Activated CD4-positive, alpha-beta memory T cell treated with anti-CD3 and anti-CD28 coated beads, Interleukin-2, amount 10 ng/mL, durations not matched to agents 7 days and 5 days (primary cell): ENCODE data around the gene PRAMEF20. TPM values are rescaled to one million over a fixed set of nuclear protein-coding genes. Genes with fewer than 3 reads are reported as not detected.
"Not testable (repeated sequence)": the region's sequence is repeated elsewhere in the genome, so short reads cannot be mapped to it uniquely, and the experiment has no call there.

ENCODE experiments used
- CTCF ChIA-PET: fragments of 350-600 bp; sonication (Branson Sonifier 250); formaldehyde crosslinking; loops from one replicate; lab custom pipeline; 2021; ENCODE audit warnings: antibody characterized with exemption, inconsistent platforms; lab: Charles Lee
- POLR2A ChIA-PET: fragments of 350-600 bp; sonication (Branson Sonifier 250); formaldehyde crosslinking; loops from one replicate; lab custom pipeline; 2021; ENCODE audit warnings: antibody characterized with exemption; lab: Charles Lee
- DNase-seq: peaks from one replicate; pipeline ENCODE4 v3.0.0-alpha.2; 2020
- H3K27ac Mint-ChIP-seq: one replicate; pipeline ENCODE4 v1.8.0; 2021; ENCODE audit warnings: mild to moderate bottlenecking, mixed read lengths
- H3K27me3 Mint-ChIP-seq: one replicate; pipeline ENCODE4 v1.8.0; 2021; ENCODE audit warnings: mixed read lengths
- H3K36me3 Mint-ChIP-seq: one replicate; pipeline ENCODE4 v1.8.0; 2021; ENCODE audit warnings: low read depth, mixed read lengths
- H3K4me1 Mint-ChIP-seq: one replicate; pipeline ENCODE4 v1.8.0; 2021; ENCODE audit warnings: mixed read lengths
- H3K4me3 Mint-ChIP-seq: one replicate; pipeline ENCODE4 v1.8.0; 2021; ENCODE audit warnings: mild to moderate bottlenecking, mixed read lengths
- H3K9me3 Mint-ChIP-seq: one replicate; pipeline ENCODE4 v1.8.0; 2021; ENCODE audit warnings: mixed read lengths
- total RNA-seq, 2 experiments: library from RNA; stranded (reverse); gene quantifications; one replicate each; pipeline ENCODE4 v1.2.3, GENCODE V29; 2021

Gene PRAMEF20
- not detected for total RNA-seq

DNA sequence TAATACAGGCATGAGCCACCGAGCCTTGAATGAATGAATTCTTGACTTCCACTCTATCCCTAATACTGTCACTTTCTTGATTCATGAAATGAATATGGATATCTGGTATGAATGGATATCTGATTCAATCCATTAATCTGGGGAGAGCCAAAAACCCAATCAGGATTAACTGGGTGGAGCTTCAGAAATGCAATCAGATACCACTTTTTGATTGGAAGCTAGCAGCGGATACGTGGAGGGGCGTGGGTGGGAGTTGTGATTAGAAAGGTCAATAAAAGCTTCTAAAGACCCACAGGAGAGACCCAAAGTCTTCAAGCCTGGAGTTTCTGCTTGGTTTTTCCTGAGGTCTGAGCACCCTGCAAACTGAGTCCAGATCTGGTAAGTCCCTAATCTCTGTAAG, at the start of gene PRAMEF20:
PRAMEF20 (plus strand) TSS at position 301 of the 400 bp plus-strand sequence. CDS start 5,905 bp downstream, outside the sequence.
- H3K27ac Mint-ChIP-seq, H3K36me3 Mint-ChIP-seq, H3K9me3 Mint-ChIP-seq, DNase-seq, H3K27me3 Mint-ChIP-seq, CTCF ChIA-PET, H3K4me3 Mint-ChIP-seq, H3K4me1 Mint-ChIP-seq, POLR2A ChIA-PET: not testable (repeated sequence)

DNA sequence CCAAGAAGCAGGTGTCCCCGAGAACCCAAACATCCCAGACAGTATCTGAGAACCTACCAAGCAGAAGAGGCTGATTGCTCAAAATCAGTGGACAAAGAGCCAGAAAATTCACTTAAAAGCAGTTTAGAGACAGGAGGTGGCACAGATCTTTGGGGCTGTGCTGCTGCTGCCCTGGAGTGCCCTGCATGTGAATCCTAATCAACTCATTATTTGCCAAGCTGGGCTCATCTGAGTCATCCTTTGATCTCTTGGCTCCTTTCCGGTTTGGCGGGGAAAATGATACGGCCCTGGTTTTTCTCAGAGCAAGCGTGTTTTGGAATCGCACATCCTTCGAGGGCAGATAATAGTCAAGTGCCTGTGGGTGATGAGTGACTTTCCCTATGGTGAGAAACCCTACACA, 47.9 kb upstream of the PRAMEF20 start:
- H3K9me3 Mint-ChIP-seq, H3K4me3 Mint-ChIP-seq, H3K27ac Mint-ChIP-seq, H3K36me3 Mint-ChIP-seq, H3K4me1 Mint-ChIP-seq, CTCF ChIA-PET, H3K27me3 Mint-ChIP-seq, DNase-seq, POLR2A ChIA-PET: not testable (repeated sequence)

DNA sequence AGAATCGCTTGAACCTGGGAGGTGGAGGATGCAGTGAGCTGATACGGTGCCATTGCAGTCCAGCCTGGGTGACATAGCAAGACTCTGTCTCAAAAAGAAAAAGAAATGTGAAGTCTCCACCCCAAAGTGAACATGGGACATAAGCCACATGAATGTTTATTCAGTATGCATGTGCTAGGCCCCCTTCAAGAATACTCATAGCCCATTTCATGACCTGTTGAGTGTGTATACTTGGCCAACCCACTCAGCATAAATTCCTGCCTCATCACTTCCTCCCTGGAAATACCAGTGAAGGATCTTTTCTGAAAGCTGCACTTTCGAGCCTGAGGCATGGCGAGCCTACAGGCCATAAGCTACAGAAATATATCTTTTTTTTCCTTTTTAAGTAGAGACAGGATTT, 45.3 kb upstream of the PRAMEF20 start:
- POLR2A ChIA-PET, H3K9me3 Mint-ChIP-seq, H3K27me3 Mint-ChIP-seq, H3K4me1 Mint-ChIP-seq, DNase-seq, H3K27ac Mint-ChIP-seq, CTCF ChIA-PET, H3K36me3 Mint-ChIP-seq, H3K4me3 Mint-ChIP-seq: not testable (repeated sequence)

DNA sequence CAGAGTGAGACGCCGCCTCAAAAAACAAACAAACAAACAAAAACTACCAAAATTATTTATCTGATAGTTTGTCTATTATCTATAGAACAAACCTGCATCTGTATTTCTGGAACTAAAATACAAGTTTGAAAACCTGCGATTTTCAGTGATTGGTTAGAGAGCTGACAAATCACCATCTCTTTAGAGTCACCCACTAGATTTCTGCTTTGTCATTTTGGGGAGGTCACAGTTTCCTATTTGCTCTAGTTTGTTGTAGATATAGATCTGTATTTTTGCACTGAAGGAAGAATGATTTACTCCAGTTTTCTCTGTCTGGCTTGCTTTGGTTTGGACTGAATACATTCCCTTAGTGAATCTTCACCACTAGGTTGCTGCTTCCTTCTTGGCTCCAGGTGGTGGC, 43.7 kb upstream of the PRAMEF20 start:
- CTCF ChIA-PET, POLR2A ChIA-PET, H3K27ac Mint-ChIP-seq, H3K4me1 Mint-ChIP-seq, H3K9me3 Mint-ChIP-seq, H3K27me3 Mint-ChIP-seq, DNase-seq, H3K36me3 Mint-ChIP-seq, H3K4me3 Mint-ChIP-seq: not testable (repeated sequence)

DNA sequence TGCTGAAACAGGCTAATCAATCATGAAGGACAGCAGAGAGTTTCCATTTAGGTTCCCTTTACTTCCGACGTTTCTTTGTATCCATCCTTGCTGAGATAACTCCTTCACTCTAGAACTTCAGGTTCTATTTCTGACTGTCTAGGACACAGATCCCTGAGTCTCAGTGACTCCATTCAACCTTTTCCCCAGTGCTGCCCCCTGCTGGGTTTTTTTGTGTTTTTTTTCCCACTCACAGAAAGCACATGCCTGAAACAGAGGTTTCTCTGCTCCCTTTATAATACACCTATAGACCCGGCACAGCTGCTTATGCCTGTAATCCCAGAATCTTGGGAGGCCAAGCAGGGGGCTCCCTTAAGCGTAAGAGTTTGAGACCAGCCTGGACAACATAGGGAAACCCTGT, 41.7 kb upstream of the PRAMEF20 start:
- H3K4me3 Mint-ChIP-seq, H3K36me3 Mint-ChIP-seq, CTCF ChIA-PET, H3K9me3 Mint-ChIP-seq, H3K27me3 Mint-ChIP-seq, H3K27ac Mint-ChIP-seq, POLR2A ChIA-PET, H3K4me1 Mint-ChIP-seq: not testable (repeated sequence)
- peak; percentile 19 for DNase-seq

DNA sequence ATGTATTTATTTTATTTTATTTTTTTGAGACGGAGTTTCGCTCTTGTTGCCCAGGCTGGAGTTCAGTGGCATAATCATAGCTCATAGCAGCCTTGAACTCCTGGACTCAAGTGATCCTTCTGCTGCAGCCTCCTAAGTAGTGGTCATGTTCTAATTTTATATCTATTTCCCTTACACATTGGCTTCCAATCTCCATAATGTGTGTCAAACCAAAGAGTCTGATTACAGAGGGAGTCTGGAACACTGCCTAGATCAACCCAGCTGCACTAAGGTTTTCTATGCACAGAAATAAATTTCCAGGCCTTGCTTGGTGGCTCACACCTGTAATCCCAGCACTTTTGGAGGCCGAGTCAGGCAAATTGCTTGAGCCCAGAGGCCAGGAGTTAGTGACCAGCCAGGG, 31.3 kb upstream of the PRAMEF20 start:
- H3K27ac Mint-ChIP-seq, DNase-seq, H3K4me1 Mint-ChIP-seq, POLR2A ChIA-PET, H3K27me3 Mint-ChIP-seq, H3K36me3 Mint-ChIP-seq, H3K4me3 Mint-ChIP-seq, H3K9me3 Mint-ChIP-seq, CTCF ChIA-PET: not testable (repeated sequence)

DNA sequence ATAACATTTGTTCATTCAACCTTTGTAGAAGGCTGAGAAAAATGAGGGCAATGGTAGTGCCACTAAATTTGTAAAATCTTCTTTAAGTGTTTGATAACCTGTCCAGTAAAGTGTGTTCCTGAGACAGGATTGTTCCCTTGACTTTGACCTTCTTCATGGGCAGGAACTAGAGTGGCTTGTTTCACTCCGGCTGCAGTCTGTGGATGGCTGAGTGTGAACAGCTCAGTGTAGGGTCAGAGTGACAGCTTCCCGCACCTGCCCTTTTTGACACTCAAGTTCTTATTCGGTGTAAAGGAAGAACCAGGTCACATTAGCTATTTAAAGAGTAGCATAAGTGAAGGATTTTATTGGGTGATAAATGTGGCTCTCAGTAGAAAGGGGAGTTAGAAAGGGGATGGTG, 29.9 kb upstream of the PRAMEF20 start:
- CTCF ChIA-PET, H3K9me3 Mint-ChIP-seq, H3K27ac Mint-ChIP-seq, H3K27me3 Mint-ChIP-seq, POLR2A ChIA-PET, H3K4me1 Mint-ChIP-seq, H3K36me3 Mint-ChIP-seq, H3K4me3 Mint-ChIP-seq, DNase-seq: not testable (repeated sequence)

DNA sequence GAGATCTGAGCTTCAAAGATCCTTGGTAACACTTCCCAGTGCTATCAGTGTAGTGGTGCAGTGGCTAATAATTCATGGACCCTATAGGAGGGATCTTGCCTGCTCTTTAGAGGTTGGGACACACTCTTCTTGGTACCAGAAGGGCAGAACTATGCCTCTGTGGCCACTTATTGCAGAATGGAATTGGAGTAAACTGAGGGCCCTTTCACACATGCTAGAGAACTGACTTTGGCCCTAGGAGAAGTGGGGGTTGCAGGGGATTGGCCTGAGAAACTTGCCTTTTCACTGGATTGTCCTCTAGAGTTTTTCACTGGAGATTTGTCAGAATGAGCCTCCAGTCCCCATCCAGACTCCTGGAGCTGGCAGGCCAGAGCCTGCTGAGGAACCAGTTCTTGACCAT, 20.9 kb upstream of the PRAMEF20 start, which contains the start of gene PRAMEF17:
PRAMEF17 (plus strand) TSS at position 301 of the 400 bp plus-strand sequence; CDS start at position 327, 26 bp downstream.
- H3K36me3 Mint-ChIP-seq, H3K4me3 Mint-ChIP-seq, DNase-seq, H3K9me3 Mint-ChIP-seq, H3K27me3 Mint-ChIP-seq, CTCF ChIA-PET, H3K4me1 Mint-ChIP-seq, H3K27ac Mint-ChIP-seq, POLR2A ChIA-PET: not testable (repeated sequence)

DNA sequence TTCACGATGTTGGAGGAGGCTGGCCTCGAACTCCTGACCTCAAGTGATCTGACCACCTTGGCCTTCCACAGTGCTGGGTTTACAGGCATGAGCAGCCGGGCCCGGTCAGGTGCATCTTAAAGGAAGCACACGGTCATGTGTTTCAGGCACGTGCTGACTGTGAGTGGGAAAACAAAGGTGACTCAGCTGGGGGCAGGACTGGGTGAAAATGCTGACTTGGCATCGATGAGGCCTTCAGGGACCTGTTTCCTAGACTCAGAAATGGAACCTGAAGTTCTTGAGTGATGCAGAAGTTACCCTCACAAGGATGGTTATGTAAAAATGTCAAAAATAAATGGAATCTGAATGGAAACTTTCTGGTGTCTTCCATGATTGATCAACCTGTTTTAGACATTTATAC, 17.2 kb upstream of the PRAMEF20 start:
- H3K36me3 Mint-ChIP-seq, CTCF ChIA-PET, H3K9me3 Mint-ChIP-seq, H3K27me3 Mint-ChIP-seq, H3K27ac Mint-ChIP-seq, POLR2A ChIA-PET, H3K4me1 Mint-ChIP-seq, DNase-seq, H3K4me3 Mint-ChIP-seq: not testable (repeated sequence)

DNA sequence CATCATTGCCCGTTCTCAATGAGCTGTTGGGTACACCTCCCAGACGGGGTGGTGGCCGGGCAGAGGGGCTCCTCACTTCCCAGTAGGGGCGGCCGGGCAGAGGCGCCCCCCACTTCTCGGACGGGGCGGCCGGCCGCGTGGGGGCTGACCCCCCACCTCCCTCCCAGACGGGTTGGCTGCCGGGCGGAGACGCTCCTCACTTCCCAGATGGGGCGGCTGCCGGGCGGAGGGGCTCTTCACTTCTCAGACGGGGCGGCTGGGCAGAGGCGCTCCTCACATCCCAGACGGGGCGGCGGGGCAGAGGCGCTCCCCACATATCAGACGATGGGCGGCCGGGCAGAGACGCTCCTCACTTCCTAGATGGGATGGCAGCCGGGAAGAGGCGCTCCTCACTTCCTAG, 15.5 kb upstream of the PRAMEF20 start:
- POLR2A ChIA-PET, H3K4me3 Mint-ChIP-seq, CTCF ChIA-PET, H3K4me1 Mint-ChIP-seq, H3K27me3 Mint-ChIP-seq, DNase-seq, H3K27ac Mint-ChIP-seq, H3K9me3 Mint-ChIP-seq, H3K36me3 Mint-ChIP-seq: not testable (repeated sequence)

DNA sequence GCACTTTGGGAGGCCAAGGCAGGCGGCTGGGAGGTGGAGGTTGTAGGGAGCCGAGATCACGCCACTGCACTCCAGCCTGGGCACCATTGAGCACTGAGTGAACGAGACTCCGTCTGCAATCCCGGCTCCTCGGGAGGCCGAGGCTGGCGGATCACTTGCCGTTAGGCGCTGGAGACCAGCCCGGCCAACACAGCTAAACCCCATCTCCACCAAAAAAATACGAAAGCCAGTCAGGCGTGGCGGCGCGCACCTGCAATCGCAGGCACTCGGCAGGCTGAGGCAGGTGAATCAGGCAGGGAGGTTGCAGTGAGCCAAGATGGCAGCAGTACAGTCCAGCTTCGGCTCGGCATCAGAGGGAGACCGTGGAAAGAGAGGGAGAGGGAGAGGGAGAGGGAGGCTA, 14.9 kb upstream of the PRAMEF20 start:
- DNase-seq, H3K4me3 Mint-ChIP-seq, CTCF ChIA-PET, H3K27me3 Mint-ChIP-seq, H3K27ac Mint-ChIP-seq, H3K36me3 Mint-ChIP-seq, POLR2A ChIA-PET, H3K4me1 Mint-ChIP-seq, H3K9me3 Mint-ChIP-seq: not testable (repeated sequence)

DNA sequence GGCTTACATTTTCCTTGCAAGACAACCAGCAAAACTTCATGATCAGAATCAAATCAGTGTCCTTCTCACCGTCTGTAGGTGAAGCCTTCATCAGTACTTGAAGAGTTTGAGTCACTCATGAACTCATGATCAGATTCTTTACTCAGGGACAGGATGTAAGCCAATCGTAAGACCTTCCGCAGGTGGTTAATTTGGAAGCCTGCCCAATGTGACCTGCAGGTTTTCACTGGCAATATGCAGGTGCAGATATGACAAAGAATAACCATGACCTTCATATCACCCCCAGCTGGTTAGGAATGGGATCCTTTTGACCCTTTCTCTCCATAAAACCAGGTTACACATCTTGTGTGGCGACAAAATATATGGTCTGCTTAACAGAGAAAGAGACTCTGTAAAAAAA, 2.4 kb upstream of the PRAMEF20 start:
- no peaks in the 10 kb centered on the region for H3K27me3 Mint-ChIP-seq

DNA sequence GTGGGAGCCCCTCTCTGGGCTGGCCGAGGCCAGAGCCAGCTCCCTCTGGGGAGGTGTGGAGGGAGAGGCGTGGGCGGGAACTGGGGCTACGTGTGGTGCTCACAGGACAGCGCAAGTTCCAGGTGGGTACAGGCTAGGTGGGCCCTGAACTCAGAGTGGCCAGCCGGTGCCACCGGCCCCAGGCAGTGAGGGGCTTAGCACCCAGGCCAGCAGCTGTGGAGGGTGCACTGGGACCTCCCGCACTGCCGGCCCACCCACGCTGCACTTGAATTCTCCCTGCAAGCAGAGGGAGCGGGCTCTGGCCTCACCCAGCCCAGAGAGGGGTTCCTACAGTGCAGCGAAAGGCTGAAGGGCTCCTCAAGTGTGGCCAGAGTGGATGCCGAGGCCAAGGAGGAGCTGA, 20.2 kb downstream of the PRAMEF20 start:
- no peak overlapping the region for H3K4me3 Mint-ChIP-seq
- no peaks in the 10 kb centered on the region for H3K9me3 Mint-ChIP-seq
- no peak overlapping the region for H3K27ac Mint-ChIP-seq
- POLR2A ChIA-PET, result no interaction called here
- CTCF ChIA-PET, result no interaction called here
- no peaks in the 10 kb centered on the region for H3K27me3 Mint-ChIP-seq
- no peaks in the 10 kb centered on the region for H3K4me1 Mint-ChIP-seq
- no peaks in the 10 kb centered on the region for H3K36me3 Mint-ChIP-seq
- no peak for DNase-seq

More for the DNA sequence above, 2.4 kb upstream of the PRAMEF20 start:
- ChIA-PET POLR2A (no interaction called here), CTCF (no interaction called here)
- no peaks in the 10 kb centered on the region for H3K9me3 Mint-ChIP-seq
- H3K4me1 Mint-ChIP-seq, result no peaks in the 10 kb centered on the region
- no peak for DNase-seq
- no peaks in the 10 kb centered on the region for H3K36me3 Mint-ChIP-seq
- no peak overlapping the region for H3K4me3 Mint-ChIP-seq
- no peak overlapping the region for H3K27ac Mint-ChIP-seq

DNA sequence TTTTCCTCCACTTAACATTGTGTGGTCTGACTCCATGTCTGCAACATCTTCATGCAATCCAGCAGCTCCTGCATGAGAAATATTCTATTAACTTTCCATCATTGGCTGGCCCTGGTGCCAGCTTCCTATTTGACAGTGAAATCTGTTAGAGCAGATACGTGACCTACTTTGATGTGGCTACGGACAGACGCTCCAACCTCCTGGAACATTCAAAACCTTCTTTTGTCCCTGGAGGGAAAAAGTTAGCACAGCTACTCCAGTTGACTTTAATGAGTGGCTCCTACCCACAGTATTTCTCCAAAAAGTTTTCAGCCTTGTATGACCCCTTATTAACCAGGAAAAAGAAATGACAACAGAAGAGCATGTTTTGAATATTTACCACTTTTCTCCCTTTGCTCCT, 22.0 kb downstream of the PRAMEF20 start:
- H3K36me3 Mint-ChIP-seq, result no peaks in the 10 kb centered on the region
- CTCF ChIA-PET, result no interaction called here
- POLR2A ChIA-PET, result no interaction called here

More for the DNA sequence above, 22.0 kb downstream of the PRAMEF20 start:
- Mint-ChIP-seq H3K4me1 (no peaks in the 10 kb centered on the region), H3K9me3 (no peaks in the 10 kb centered on the region), H3K27ac (no peak overlapping the region), H3K4me3 (no peak overlapping the region), H3K27me3 (no peaks in the 10 kb centered on the region)
- no peak for DNase-seq
